Fibroblast of skin of back (primary cell): ENCODE results near the gene UST.
A peak's percentile ranks its signal among the peaks of the same experiment; 100 is the strongest.
"Not testable (repeated sequence)": the region's sequence is repeated elsewhere in the genome, so short reads cannot be mapped to it uniquely, and the experiment has no call there.

Experiments
- DNase-seq: peaks from one replicate; pipeline ENCODE4 v3.0.0-alpha.2; 2013

UST gene

DNA sequence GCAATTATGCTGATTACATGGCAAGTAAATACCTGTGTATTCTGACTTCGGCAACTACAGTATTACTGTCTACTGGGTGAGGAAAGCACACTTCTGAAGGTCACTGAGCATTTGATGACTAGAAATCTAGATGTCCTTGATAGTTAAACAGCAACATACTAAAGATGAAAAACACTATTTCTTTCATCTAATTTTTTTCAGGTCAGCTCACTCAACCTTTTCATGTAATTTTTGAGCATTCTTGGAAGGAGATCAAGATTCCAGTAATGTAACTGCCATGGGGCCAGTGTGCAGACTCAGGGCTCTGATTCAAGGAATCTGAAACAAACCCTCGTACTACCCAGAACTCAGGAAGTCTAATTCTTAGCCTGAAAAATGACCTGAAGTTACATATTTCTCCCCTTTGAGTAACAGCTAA lies 348.1 kb downstream of the UST start:
- peak; percentile 57 for DNase-seq

DNA sequence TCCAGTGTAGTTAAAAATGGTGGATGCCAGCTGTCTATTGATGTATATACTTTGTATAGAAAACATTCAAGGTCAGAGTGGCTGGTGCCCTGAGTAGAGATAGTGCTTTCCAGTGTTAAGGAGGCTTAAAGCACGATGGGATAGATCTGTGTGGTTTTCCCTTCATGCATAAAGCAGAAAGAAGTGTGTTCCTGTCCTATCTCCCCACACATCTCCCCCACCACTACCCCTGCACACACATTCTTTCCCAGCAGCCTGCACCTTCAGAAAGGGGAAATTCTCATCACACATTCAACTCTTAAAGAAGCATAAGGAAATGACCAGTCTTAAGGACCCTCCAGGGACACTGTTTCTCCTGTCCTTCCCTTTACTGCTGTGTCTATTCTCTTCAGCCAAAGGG lies 349.0 kb downstream of the UST start:
- no peak for DNase-seq

GRCh38 chr6:149097794-149098193 lies 351.0 kb downstream of the UST start:
- DNase-seq: no peak

DNA sequence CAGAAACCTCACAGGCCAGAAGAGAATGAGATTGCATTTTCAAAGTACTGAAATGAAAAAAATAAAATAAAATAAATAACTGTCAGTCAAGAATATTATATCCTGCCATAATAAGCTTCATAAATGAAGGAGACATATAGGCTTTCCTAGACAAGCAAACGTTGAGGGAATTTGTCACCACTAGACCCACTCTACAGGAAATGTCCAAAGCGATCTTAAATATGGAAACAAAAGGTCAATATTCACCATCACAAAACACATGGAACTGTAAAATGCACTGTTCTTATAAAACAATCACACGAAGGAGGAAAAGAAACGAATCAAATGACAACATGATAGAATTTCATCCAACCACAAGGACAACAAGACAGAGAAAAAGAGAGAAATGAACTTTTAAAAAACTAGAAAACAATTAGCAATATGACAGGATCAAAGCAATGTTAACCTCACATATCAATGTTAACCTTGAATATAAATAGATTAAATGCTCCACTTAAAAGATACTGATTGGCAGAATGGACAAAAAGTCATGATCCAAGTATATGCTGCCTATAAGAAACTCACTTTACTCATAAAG lies 352.0 kb downstream of the UST start:
- no peak for DNase-seq

- no peak for DNase-seq
Observed at GRCh38 chr6:149102324-149102723, 355.5 kb downstream of the UST start.

DNA sequence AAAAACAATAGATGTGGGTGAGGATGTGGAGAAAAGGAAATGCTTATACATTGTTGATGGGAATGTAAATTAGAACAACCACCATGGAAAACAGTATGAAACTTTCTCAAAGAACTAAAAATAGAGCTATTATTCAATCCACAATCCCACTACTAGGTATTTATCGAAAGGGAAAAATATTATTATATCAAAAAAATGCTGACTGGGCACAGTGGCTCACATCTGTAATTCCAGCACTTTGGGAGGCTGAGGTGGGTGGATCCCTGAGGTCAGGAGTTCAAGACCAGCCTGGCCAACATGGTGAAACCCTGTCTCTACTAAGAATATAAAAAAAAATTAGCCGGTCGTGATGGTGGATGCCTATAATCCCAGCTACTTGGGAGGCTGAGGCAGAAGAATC lies 357.1 kb downstream of the UST start:
- DNase-seq: not testable (repeated sequence)

- no peak for DNase-seq
Observed at GRCh38 chr6:149107520-149107919, 360.7 kb downstream of the UST start.

- no peak for DNase-seq
Observed at GRCh38 chr6:149108038-149108748, 361.4 kb downstream of the UST start.

GRCh38 chr6:149108749-149109100 lies 361.9 kb downstream of the UST start:
- DNase-seq: no peak

- no peak for DNase-seq
Observed at GRCh38 chr6:149109397-149110070, 362.7 kb downstream of the UST start.

DNA sequence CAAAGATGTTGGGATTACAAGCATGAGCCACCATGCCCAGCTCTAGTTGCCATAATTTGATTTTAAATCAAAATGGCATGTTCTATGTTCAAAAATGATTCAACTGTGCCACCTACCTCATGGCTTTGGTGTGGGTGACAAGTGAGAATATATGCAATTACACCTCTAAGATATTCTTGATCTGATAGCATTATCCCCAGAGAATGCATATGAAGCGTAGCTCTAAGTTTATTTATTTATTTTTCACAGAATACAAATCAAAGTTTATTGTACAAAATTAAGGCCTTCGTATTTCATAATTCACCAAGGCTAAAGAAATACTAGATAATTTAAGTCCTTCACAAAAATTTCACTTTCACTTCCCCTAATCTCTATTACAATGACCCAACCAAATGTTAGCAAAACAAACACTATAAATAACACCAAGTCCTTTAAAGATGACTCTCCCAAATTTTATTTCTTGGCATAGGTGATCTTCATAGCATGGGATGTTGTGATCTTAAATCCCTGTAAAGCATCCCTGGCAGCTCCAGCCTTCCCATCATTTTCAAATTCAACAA lies 364.8 kb downstream of the UST start:
- DNase-seq: no peak

DNA sequence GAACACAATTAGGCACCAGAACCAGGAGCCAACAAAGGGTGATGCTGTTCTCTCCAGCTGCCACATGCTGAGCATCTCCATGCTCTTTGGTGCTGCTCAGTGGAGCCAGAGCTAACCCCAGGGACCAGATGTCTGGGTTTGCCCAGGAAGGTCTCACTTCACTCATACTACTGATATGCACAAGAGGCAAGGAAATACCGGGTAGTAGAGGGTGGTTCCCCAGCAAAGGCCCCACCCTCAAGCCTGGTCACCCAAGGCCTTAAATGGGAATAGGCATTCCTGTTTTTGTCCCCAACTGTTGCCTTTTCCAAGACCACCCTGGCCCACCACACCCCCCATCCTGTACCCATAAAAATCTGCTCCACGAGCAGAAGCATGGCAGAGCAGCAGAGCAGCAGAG lies 366.1 kb downstream of the UST start:
- DNase-seq: no peak

GRCh38 chr6:149114167-149114566 lies 367.3 kb downstream of the UST start:
- no peak for DNase-seq

DNA sequence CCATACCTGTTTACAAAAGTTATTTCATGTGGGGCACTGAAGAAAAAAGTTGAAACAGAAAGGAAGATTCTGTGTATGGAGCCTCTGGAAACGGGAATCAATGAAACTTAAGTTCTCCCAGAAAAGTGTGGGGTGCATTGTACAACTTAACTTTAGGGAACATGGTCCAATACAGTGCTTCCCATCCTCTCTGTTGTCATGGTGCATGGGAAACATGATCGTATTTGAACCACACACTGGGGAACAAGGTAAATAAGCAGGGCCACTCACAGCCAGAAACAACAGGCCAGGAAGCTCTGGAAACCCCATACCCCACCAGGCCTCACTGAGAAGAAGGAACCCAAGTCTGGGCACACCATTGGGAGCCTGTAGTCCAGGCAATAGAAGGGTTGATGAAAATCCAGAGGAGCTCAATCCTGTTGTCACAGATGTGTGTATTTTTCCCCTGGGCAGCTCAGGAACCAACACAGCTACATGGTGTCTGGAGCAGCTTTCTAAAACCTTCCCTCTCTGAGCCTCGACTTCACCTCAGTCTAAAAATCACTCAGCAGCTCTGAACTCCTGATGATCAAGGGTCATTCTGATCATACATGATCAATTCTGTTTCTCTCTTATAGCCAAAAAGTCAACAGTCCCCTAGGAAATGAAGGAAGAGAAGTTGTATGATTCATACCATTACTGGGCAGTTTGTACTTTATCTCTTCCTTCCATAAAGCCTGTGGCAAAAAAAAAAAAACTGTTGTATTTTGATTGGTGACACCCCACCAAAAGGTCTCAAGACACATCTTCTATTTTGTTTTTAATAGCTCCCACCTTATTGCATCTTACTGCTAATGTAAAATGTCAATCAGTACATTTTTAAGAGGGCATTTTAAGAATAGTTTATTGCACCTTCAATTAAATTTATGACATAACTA lies 372.2 kb downstream of the UST start:
- DNase-seq: no peak

- no peak for DNase-seq
Observed at GRCh38 chr6:149122850-149123821, 376.3 kb downstream of the UST start.

- DNase-seq: no peak
Observed at GRCh38 chr6:149125309-149125708, 378.5 kb downstream of the UST start.
